ENCODE data around the gene TNFRSF19. TPM values are rescaled to one million over a fixed set of nuclear protein-coding genes. Genes with fewer than 3 reads are reported as not detected.

TNFRSF19 gene
- total RNA-seq, 1 experiment from 2014 or later: 1.3 TPM

DNA sequence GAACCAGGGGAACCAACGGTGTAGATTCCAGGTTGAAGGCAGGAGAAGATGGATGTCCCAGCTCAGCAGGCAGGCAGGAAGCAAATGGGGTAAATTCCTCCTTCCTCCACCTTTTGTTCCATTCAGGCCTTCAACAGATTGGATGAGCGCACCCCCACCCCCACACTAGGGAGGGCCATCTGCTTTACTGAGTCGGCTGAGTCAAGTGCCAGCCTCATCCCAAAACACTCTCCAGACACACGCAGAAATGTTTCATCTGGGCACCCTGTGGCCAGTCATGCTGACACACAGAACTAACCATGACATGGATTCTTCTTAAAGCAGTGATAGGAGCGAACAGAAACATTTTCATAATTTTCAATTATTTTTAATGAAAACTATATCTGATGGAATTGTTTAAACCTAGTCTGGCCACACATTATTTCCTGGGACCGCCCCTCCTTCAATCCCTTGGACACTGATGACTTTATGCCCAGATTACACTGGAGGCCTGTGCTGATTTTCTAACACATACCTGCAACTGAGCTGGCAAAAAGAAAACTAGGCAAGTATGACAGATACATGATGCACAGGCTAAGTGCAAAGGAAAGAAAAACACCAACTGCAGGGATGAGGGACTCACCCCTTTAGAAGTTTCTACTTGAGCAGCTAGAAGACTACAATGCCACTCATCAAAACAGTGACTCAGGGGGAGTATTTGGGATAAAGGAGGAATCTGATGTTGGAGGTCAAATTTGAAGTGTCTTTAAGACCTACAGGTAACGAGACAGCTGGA is 154.2 kb downstream of the TNFRSF19 start:
- Histone ChIP-seq H3K27me3 (no peaks in the 10 kb centered on the region), H3K9me3 (no peaks in the 10 kb centered on the region), H3K36me3 (peaks cover 3% of the 10 kb centered on the region), H3K4me3 (no peak overlapping the region)
- DNase-seq: peak; percentile 40

Other genes with a start within 250 kb of the TNFRSF19 start
- gene SACS, start 136.7 kb upstream of the TNFRSF19 start, total RNA-seq (2014; rRNA removed; shearing (Covaris generic); ENCODE audit: low replicate concordance): 32.1 and 51.2 TPM in 2 replicates